ENCODE results near the gene C16orf46. TPM values are rescaled to one million over a fixed set of nuclear protein-coding genes. Genes with fewer than 3 reads are reported as not detected.

The C16orf46 gene
- total RNA-seq, 1 experiment from 2014 or later: 2.0 TPM

- Histone ChIP-seq H3K9me3 (ENCODE audit: control insufficient read depth, low read depth, low read length) (no peaks in the 10 kb centered on the region), H3K4me1 (ENCODE audit: insufficient read depth, low read length) (no peaks in the 10 kb centered on the region), H3K23ac (ENCODE audit: insufficient read length, low read depth, low read length) (no peak overlapping the region), H2BK120ac (ENCODE audit: low read depth, low read length, poor library complexity, severe bottlenecking) (no peak overlapping the region), H3K4ac (ENCODE audit: low read depth, low read length) (no peak overlapping the region), H3K14ac (ENCODE audit: insufficient read depth, low read length) (no peak overlapping the region), H2BK15ac (ENCODE audit: low read depth, low read length) (no peak overlapping the region), H4K5ac (ENCODE audit: insufficient read length, low read depth, low read length) (no peak overlapping the region), H3K9ac (ENCODE audit: extremely low read depth, insufficient read length, low read length) (no peak overlapping the region), H2BK12ac (ENCODE audit: insufficient read length, low read depth, low read length) (no peak overlapping the region), H2BK20ac (ENCODE audit: low read depth, low read length, poor library complexity, severe bottlenecking) (no peak overlapping the region), H4K8ac (replicated peaks; ENCODE audit: insufficient read length, low read depth, low read length) (no peak overlapping the region), H4K20me1 (ENCODE audit: control insufficient read depth, insufficient read depth, insufficient read length) (no peaks in the 10 kb centered on the region), H2BK5ac (ENCODE audit: insufficient read length, low read length) (no peak overlapping the region), H3K27me3 (ENCODE audit: insufficient read depth, low read length) (no peaks in the 10 kb centered on the region), H3K18ac (ENCODE audit: insufficient read length, low read depth, low read length) (no peak overlapping the region), H3T11ph (ENCODE audit: low read length) (no peak overlapping the region), H3K27ac (ENCODE audit: insufficient read length, low read depth, low read length) (no peak overlapping the region), H3K23me2 (ENCODE audit: insufficient read length, low read depth, low read length, poor library complexity, severe bottlenecking) (no peaks in the 10 kb centered on the region), H3K4me2 (ENCODE audit: insufficient read depth, insufficient read length, low read length) (no peak overlapping the region), H4K91ac (ENCODE audit: insufficient read length, low read depth, low read length) (no peak overlapping the region), H2AFZ (ENCODE audit: low read length) (no peak overlapping the region), H3K79me2 (ENCODE audit: insufficient read depth, low read length) (peaks cover 3% of the 10 kb centered on the region; the same call in 1 of the 2 replicates), H3K79me1 (ENCODE audit: insufficient read depth, low read depth, low read length, poor library complexity, severe bottlenecking) (no peaks in the 10 kb centered on the region), H3K56ac (ENCODE audit: insufficient read length, low read depth, low read length) (no peak overlapping the region), H2AK5ac (ENCODE audit: insufficient read length, low read length) (no peak overlapping the region)
- Mint-ChIP-seq H3K36me3 (ENCODE audit: insufficient read depth in 1 of 3, low read depth in 3 of 3) (peaks cover 2 to 11% (median 4%) of the 10 kb centered on the region in 3 experiments; a peak in 6 of 7 replicates), H3K4me3 (no peak overlapping the region), H3K4me1 (peaks cover 4 to 14% of the 10 kb centered on the region in 2 experiments), H3K27me3 (ENCODE audit: low read depth) (no peaks in the 10 kb centered on the region; the same call in 1 of the 2 replicates), H3K27ac (no peak overlapping the region), H3K9me3 (no peaks in the 10 kb centered on the region)
- DNase-seq: no peak
- TF ChIP-seq CTCF (conservative IDR thresholded peaks at IDR 0.05): no peak
- WGBS (ENCODE audit: extremely low coverage, insufficient read length, low lambda C conversion rate): no CpG with 5 or more reads among the region's 6 CpGs
These were observed 20.2 kb upstream of the C16orf46 start for GRCh38 chr16:81097230-81097629.
